GM06990 (cell line): ENCODE measurements around the gene NCOR1.

ENCODE experiments used
- DNase-seq: peaks from one replicate; pipeline ENCODE4 v3.0.0-alpha.2; 2011; ENCODE audit not compliant: insufficient read length; ENCODE audit errors: extremely low read depth
- H3K27me3 ChIP-seq: replicated peaks from 2 replicates; pipeline ENCODE4 v1.6.0; 2011; ENCODE audit warnings: low read length; ENCODE audit not compliant: control insufficient read depth, insufficient read depth
- H3K36me3 ChIP-seq: 2 replicates; pipeline ENCODE4 v1.5.1; 2011; ENCODE audit warnings: low read length; ENCODE audit not compliant: control insufficient read depth, insufficient read depth
- H3K4me3 ChIP-seq: replicated peaks from 2 replicates; pipeline ENCODE4 v1.5.1; 2011; ENCODE audit warnings: low read depth, mild to moderate bottlenecking, control low read depth, low read length
- TF ChIP-seq, protein P1 (sequence below): IDR thresholded peaks from 2 replicates; pipeline ENCODE4 v1.5.1; 2011; ENCODE audit warnings: low read length, control low read depth, mild to moderate bottlenecking, inconsistent platforms; ENCODE audit not compliant: insufficient read depth, poor library complexity, severe bottlenecking

Gene NCOR1

GRCh38 chr17:16081507-16082087 lies 133.7 kb downstream of the NCOR1 start:
- Histone ChIP-seq H3K27me3 (no peaks in the 10 kb centered on the region), H3K4me3 (no peak overlapping the region), H3K36me3 (peaks cover 10% of the 10 kb centered on the region)
- no peak for DNase-seq
- TF ChIP-seq, protein P1, sequence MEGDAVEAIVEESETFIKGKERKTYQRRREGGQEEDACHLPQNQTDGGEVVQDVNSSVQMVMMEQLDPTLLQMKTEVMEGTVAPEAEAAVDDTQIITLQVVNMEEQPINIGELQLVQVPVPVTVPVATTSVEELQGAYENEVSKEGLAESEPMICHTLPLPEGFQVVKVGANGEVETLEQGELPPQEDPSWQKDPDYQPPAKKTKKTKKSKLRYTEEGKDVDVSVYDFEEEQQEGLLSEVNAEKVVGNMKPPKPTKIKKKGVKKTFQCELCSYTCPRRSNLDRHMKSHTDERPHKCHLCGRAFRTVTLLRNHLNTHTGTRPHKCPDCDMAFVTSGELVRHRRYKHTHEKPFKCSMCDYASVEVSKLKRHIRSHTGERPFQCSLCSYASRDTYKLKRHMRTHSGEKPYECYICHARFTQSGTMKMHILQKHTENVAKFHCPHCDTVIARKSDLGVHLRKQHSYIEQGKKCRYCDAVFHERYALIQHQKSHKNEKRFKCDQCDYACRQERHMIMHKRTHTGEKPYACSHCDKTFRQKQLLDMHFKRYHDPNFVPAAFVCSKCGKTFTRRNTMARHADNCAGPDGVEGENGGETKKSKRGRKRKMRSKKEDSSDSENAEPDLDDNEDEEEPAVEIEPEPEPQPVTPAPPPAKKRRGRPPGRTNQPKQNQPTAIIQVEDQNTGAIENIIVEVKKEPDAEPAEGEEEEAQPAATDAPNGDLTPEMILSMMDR: no peak

GRCh38 chr17:16080366-16080765 lies 135.0 kb downstream of the NCOR1 start:
- no peaks in the 10 kb centered on the region for H3K27me3 ChIP-seq
- no peak for DNase-seq
- H3K36me3 ChIP-seq: peaks cover 10% of the 10 kb centered on the region
- TF ChIP-seq, protein P1: no peak
- H3K4me3 ChIP-seq: no peak overlapping the region

- no peak for DNase-seq
- TF ChIP-seq, protein P1: no peak
- Histone ChIP-seq H3K27me3 (no peaks in the 10 kb centered on the region), H3K4me3 (no peak overlapping the region), H3K36me3 (peaks cover 8% of the 10 kb centered on the region)
Observed at GRCh38 chr17:16075949-16076348, 139.4 kb downstream of the NCOR1 start.

DNA sequence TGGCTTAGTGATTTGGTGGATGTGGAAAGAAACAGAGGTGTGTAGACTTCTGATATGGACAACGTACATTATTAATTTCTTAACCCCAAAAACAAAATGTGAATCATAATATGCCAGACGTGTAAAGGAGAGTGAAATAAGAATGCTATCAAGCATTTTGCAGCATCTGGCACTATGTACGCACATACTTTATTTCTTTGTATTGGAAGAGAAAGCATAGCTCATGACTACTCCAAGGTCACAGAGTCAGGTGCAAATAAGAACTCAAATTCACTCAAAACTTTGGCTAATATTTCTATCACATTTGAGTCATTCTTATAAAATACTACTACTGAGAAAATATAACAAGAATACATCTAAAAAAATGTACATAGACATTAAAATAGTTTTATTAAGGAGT lies 140.9 kb downstream of the NCOR1 start:
- H3K27me3 ChIP-seq: no peaks in the 10 kb centered on the region
- H3K4me3 ChIP-seq: no peak overlapping the region
- no peak for DNase-seq
- TF ChIP-seq, protein P1: no peak
- H3K36me3 ChIP-seq: peaks cover 11% of the 10 kb centered on the region

- Histone ChIP-seq H3K27me3 (no peaks in the 10 kb centered on the region), H3K4me3 (no peak overlapping the region), H3K36me3 (peaks cover 10% of the 10 kb centered on the region)
- TF ChIP-seq, protein P1: no peak
- DNase-seq: no peak
Observed at GRCh38 chr17:16073845-16074244, 141.5 kb downstream of the NCOR1 start.

- peaks cover 9% of the 10 kb centered on the region for H3K36me3 ChIP-seq
- no peaks in the 10 kb centered on the region for H3K27me3 ChIP-seq
- DNase-seq: no peak
- no peak overlapping the region for H3K4me3 ChIP-seq
- TF ChIP-seq, protein P1: no peak
Observed at GRCh38 chr17:16072031-16072430, 143.3 kb downstream of the NCOR1 start.
